WTC11 (cell line): ENCODE measurements around the gene MACF1.
"Not testable (repeated sequence)": the region's sequence is repeated elsewhere in the genome, so short reads cannot be mapped to it uniquely, and the experiment has no call there.

ENCODE experiments used
- CTCF ChIP-seq: fragments of 200-600 bp; IDR thresholded peaks from 2 replicates; pipeline ENCODE4 v1.8.0; 2022; ENCODE audit warnings: antibody characterized with exemption
- FOXP1 ChIP-seq: sonication (generic); formaldehyde crosslinking; IDR thresholded peaks from 2 replicates; pipeline ENCODE4 v1.8.0; 2022; ENCODE audit warnings: missing genetic modification reagents, mild to moderate bottlenecking, moderate library complexity, borderline replicate concordance

GRCh38 chr1:39492118-39493042, 287.9 kb downstream of the MACF1 start:
- not testable (repeated sequence) for TF ChIP-seq CTCF; FOXP1 (CRISPR knock-in tag)
